IMR-90 (cell line): ENCODE data around the gene WDR17. TPM values are rescaled to one million over a fixed set of nuclear protein-coding genes. Genes with fewer than 3 reads are reported as not detected.

Experiments used
- ATAC-seq: fragments of 200-7000 bp; cut with Tn5 transposase; 2 replicates; pipeline ENCODE4 v1.9.1; 2020; ENCODE audit warnings: low read depth, mild to moderate bottlenecking, moderate library complexity
- BruUV-seq: library from RNA; stranded (reverse); fragments of 400-500 nt; replicated peaks from 2 replicates; lab custom pipeline; 2021; lab: Mats Ljungman, UMichigan
- CTCF ChIA-PET: fragments of 300-600 bp; formaldehyde crosslinking; extraction: SDS; loops from one replicate; lab custom pipeline; 2021; ENCODE audit warnings: antibody characterized with exemption; lab: Yijun Ruan, JAX
- POLR2A ChIA-PET: fragments of 300-600 bp; sonication (Branson Sonifier 250); formaldehyde crosslinking; loops from one replicate; lab custom pipeline; 2022; ENCODE audit warnings: antibody characterized with exemption; ENCODE audit not compliant: unreplicated experiment; lab: Charles Lee
- DNase-seq: peaks from one replicate; pipeline ENCODE4 v3.0.0; 2013
- H2AFZ ChIP-seq: replicated peaks from 2 replicates; pipeline ENCODE3; 2013; ENCODE audit warnings: low read length, mild to moderate bottlenecking; ENCODE audit not compliant: poor library complexity
- H2AK5ac ChIP-seq: 2 replicates; pipeline ENCODE4 v1.6.1; 2013; ENCODE audit warnings: low read depth, low read length, inconsistent platforms
- H2AK9ac ChIP-seq: replicated peaks from 2 replicates; pipeline ENCODE3; 2013; ENCODE audit warnings: mild to moderate bottlenecking, low read depth, low read length, moderate library complexity; ENCODE audit not compliant: poor library complexity
- H2BK120ac ChIP-seq: 2 replicates; pipeline ENCODE4 v1.6.1; 2013; ENCODE audit warnings: low read depth, low read length, inconsistent platforms
- H2BK15ac ChIP-seq: 3 replicates; pipeline ENCODE4 v1.6.1; 2013; ENCODE audit warnings: low read depth, low read length, inconsistent platforms
- H2BK20ac ChIP-seq: 2 replicates; pipeline ENCODE4 v1.6.1; 2013; ENCODE audit warnings: low read depth, mild to moderate bottlenecking, inconsistent platforms, low read length, moderate library complexity
- H2BK5ac ChIP-seq: 2 replicates; pipeline ENCODE4 v1.6.1; 2013; ENCODE audit warnings: mild to moderate bottlenecking, low read depth, low read length, inconsistent platforms; ENCODE audit not compliant: poor library complexity, severe bottlenecking
- H3K14ac ChIP-seq: replicated peaks from 2 replicates; pipeline ENCODE4 v1.6.1; 2013; ENCODE audit warnings: low read depth, low read length, inconsistent platforms
- H3K18ac ChIP-seq: 2 replicates; pipeline ENCODE4 v1.6.1; 2013; ENCODE audit warnings: low read depth, low read length, control low read depth
- H3K23ac ChIP-seq: 2 replicates; pipeline ENCODE4 v1.6.1; 2013; ENCODE audit warnings: low read depth, low read length, inconsistent platforms
- H3K27ac ChIP-seq: 2 replicates; pipeline ENCODE4 v1.5.1; 2013; ENCODE audit warnings: mild to moderate bottlenecking, control low read depth, low read length; ENCODE audit not compliant: insufficient read depth
- H3K27me3 ChIP-seq: 2 replicates; pipeline ENCODE4 v1.6.1; 2013; ENCODE audit warnings: low read length; ENCODE audit not compliant: control insufficient read depth, insufficient read depth
- H3K36me3 ChIP-seq: 2 replicates; pipeline ENCODE4 v1.6.1; 2013; ENCODE audit warnings: low read length, mixed read lengths; ENCODE audit not compliant: control insufficient read depth, insufficient read depth
- H3K4ac ChIP-seq: 2 replicates; pipeline ENCODE4 v1.6.1; 2013; ENCODE audit warnings: low read depth, low read length, inconsistent platforms
- H3K4me1 ChIP-seq: 2 replicates; pipeline ENCODE4 v1.6.1; 2013; ENCODE audit warnings: low read length, mixed read lengths; ENCODE audit not compliant: control insufficient read depth, insufficient read depth
- H3K4me2 ChIP-seq: 2 replicates; pipeline ENCODE4 v1.6.1; 2013; ENCODE audit warnings: low read depth, mild to moderate bottlenecking, control low read depth, low read length, moderate library complexity
- H3K4me3 ChIP-seq: 2 replicates; pipeline ENCODE4 v1.5.1; 2013; ENCODE audit warnings: low read depth, mild to moderate bottlenecking, control low read depth, low read length, moderate library complexity; ENCODE audit not compliant: insufficient read depth
- H3K56ac ChIP-seq: 2 replicates; pipeline ENCODE4 v1.6.1; 2013; ENCODE audit warnings: low read length, inconsistent platforms; ENCODE audit not compliant: insufficient read depth; ENCODE audit errors: extremely low read depth
- H3K79me1 ChIP-seq, 2 experiments: 2 replicates each; pipeline ENCODE4 v1.6.1; 2013; ENCODE audit warnings: low read length in 2 of 2, inconsistent platforms in 1 of 2, low read depth in 1 of 2
- H3K9ac ChIP-seq: 2 replicates; pipeline ENCODE4 v1.6.1; 2013; ENCODE audit warnings: low read depth, low read length, control low read depth
- H3K9me1 ChIP-seq: 2 replicates; pipeline ENCODE4 v1.6.1; 2013; ENCODE audit warnings: low read length, inconsistent platforms; ENCODE audit not compliant: insufficient read depth
- H3K9me3 ChIP-seq: 2 replicates; pipeline ENCODE4 v1.6.1; 2013; ENCODE audit warnings: low read length; ENCODE audit not compliant: control insufficient read depth, insufficient read depth
- H4K20me1 ChIP-seq: 2 replicates; pipeline ENCODE4 v1.6.1; 2013; ENCODE audit warnings: low read length, inconsistent platforms; ENCODE audit not compliant: insufficient read depth
- H4K5ac ChIP-seq: 2 replicates; pipeline ENCODE4 v1.6.1; 2013; ENCODE audit warnings: mild to moderate bottlenecking, low read depth, low read length, control low read depth
- H4K8ac ChIP-seq, 2 experiments: 2 replicates each; pipeline ENCODE4 v1.6.1; 2013; ENCODE audit warnings: low read depth in 2 of 2, low read length in 2 of 2, control low read depth in 1 of 2, inconsistent platforms in 1 of 2
- H4K91ac ChIP-seq: 2 replicates; pipeline ENCODE4 v1.6.1; 2013; ENCODE audit warnings: low read depth, low read length, inconsistent platforms; ENCODE audit not compliant: insufficient read depth
- CEBPB ChIP-seq: IDR thresholded peaks from 2 replicates; pipeline ENCODE4 v1.6.1; 2012; ENCODE audit warnings: low read depth, low read length, improper control_type of control experiment
- CHD1 ChIP-seq: IDR thresholded peaks from 2 replicates; pipeline ENCODE4 v1.6.1; 2012; ENCODE audit warnings: low read depth, low read length, improper control_type of control experiment
- ELK1 ChIP-seq: fragments of 150-350 bp; IDR thresholded peaks from 2 replicates; pipeline ENCODE4 v1.6.1; 2016; ENCODE audit warnings: low read depth, mild to moderate bottlenecking, low read length, moderate library complexity, borderline replicate concordance
- POLR2A ChIP-seq: IDR thresholded peaks from 2 replicates; pipeline ENCODE4 v1.6.1; 2012; ENCODE audit warnings: mild to moderate bottlenecking, low read depth, low read length
- RCOR1 ChIP-seq: IDR thresholded peaks from 2 replicates; pipeline ENCODE4 v1.6.1; 2012; ENCODE audit warnings: mild to moderate bottlenecking, low read length, improper control_type of control experiment; ENCODE audit not compliant: insufficient replicate concordance
- RFX5 ChIP-seq: IDR thresholded peaks from 2 replicates; pipeline ENCODE4 v1.8.0; 2012; ENCODE audit warnings: low read depth, mild to moderate bottlenecking, low read length, moderate library complexity
- SMC3 ChIP-seq: fragments of 150-350 bp; IDR thresholded peaks from 2 replicates; pipeline ENCODE4 v1.6.1; 2016; ENCODE audit warnings: low read depth, mild to moderate bottlenecking, antibody characterized with exemption, low read length, moderate library complexity
- dilution Hi-C: fragments of 300-500 bp; cut with HindIII; formaldehyde crosslinking; loops from one replicate; pipeline ENCODE4 v1.14.3; 2018; ENCODE audit warnings: low sequenced_read_pairs; ENCODE audit not compliant: unreplicated experiment
- in situ Hi-C: fragments of 300-500 bp; cut with MboI; formaldehyde crosslinking; loops from 3 replicates; pipeline ENCODE4 v1.14.3; 2019; ENCODE audit warnings: low sequenced_read_pairs, inconsistent platforms, mixed read lengths
- intact Hi-C: fragments of 100-400 bp; cut with micrococcal nuclease; formaldehyde crosslinking; loops from 2 replicates; pipeline ENCODE4 v1.10.0; 2022
- polyA plus RNA-seq, 3 experiments: library from polyadenylated mRNA; depleted of rRNA; stranded (reverse); fragments of >200 nt; gene quantifications; 2 replicates each; pipeline ENCODE4 v1.2.3, GENCODE V29; 2012; ENCODE audit warnings: low replicate concordance in 1 of 3
- total RNA-seq: library from RNA; depleted of rRNA; stranded (reverse); fragments of >200 nt; gene quantifications from 2 replicates; pipeline ENCODE4 v1.2.3, GENCODE V29; 2012
- TF ChIP-seq, protein P1 (sequence below): fragments of 150-350 bp; IDR thresholded peaks from 2 replicates; pipeline ENCODE4 v1.6.1; 2017; ENCODE audit warnings: mild to moderate bottlenecking, antibody characterized with exemption, low read length, low read depth

Gene WDR17
- total and polyA plus RNA-seq, 2 of the 4 experiments (the other 2 are of a cell fraction) = 0.53 to 0.54 TPM

GRCh38 chr4:176077561-176077960, 11.9 kb downstream of the WDR17 start:
- TF ChIP-seq RFX5 (no peak), CEBPB (no peak), CHD1 (no peak), RCOR1 (no peak), POLR2A (no peak), ELK1 (no peak), SMC3 (no peak)
- TF ChIP-seq, protein P1, sequence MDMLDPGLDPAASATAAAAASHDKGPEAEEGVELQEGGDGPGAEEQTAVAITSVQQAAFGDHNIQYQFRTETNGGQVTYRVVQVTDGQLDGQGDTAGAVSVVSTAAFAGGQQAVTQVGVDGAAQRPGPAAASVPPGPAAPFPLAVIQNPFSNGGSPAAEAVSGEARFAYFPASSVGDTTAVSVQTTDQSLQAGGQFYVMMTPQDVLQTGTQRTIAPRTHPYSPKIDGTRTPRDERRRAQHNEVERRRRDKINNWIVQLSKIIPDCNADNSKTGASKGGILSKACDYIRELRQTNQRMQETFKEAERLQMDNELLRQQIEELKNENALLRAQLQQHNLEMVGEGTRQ = no peak
- Histone ChIP-seq H3K4me3 (no peak overlapping the region), H2BK15ac (no peak overlapping the region), H2BK20ac (no peak overlapping the region), H3K9me3 (no peaks in the 10 kb centered on the region), H3K9ac (no peak overlapping the region), H3K27me3 (no peaks in the 10 kb centered on the region), H4K5ac (no peak overlapping the region), H3K4me2 (no peak overlapping the region), H3K36me3 (no peaks in the 10 kb centered on the region), H3K9me1 (no peaks in the 10 kb centered on the region), H2BK5ac (no peak overlapping the region), H3K56ac (no peak overlapping the region), H4K20me1 (no peaks in the 10 kb centered on the region), H2AK9ac (no peak overlapping the region), H2AFZ (no peak overlapping the region), H3K18ac (no peak overlapping the region), H3K4me1 (no peaks in the 10 kb centered on the region), H3K14ac (no peak overlapping the region), H3K23ac (no peak overlapping the region), H3K4ac (no peak overlapping the region), H3K27ac (no peak overlapping the region), H4K8ac (no peak overlapping the region), H2AK5ac (no peak overlapping the region), H2BK120ac (no peak overlapping the region), H4K91ac (no peak overlapping the region), H3K79me1 (no peaks in the 10 kb centered on the region)
- BruUV-seq = no TSS peak
- dilution Hi-C loops (no loop called here), in situ Hi-C loops (no loop called here), intact Hi-C loops (no loop called here)
- DNase-seq = no peak
- ChIA-PET CTCF (interaction anchor here (0.5 kb wide), 1 partner anchor 887 kb away, joined by 3 read pairs; no protein-coding TSS in a partner anchor), POLR2A (interaction anchor here (0.6 kb wide), 1 partner anchor 9 kb away, joined by 5 read pairs; no protein-coding TSS in a partner anchor)
- ATAC-seq = no peak
